ENCODE results near the gene MPZ.
"Not testable (repeated sequence)": the region's sequence is repeated elsewhere in the genome, so short reads cannot be mapped to it uniquely, and the experiment has no call there.

Gene MPZ

GRCh38 chr1:161309868-161310267, at the start of gene MPZ:
Gene MPZ (minus strand): TSS chr1:161309968. CDS start chr1:161309905, 63 bp downstream.
- DNase-seq = no peak

- no peak for DNase-seq
These were observed 49.5 kb upstream of the MPZ start for GRCh38 chr1:161359291-161359690.

- no peak for DNase-seq
These were observed 47.3 kb upstream of the MPZ start for GRCh38 chr1:161357073-161357472.

GRCh38 chr1:161351482-161351881, 41.7 kb upstream of the MPZ start:
- DNase-seq = no peak

- DNase-seq = no peak
These were observed 40.9 kb upstream of the MPZ start for GRCh38 chr1:161350671-161351070.

GRCh38 chr1:161342821-161343220, 33.1 kb upstream of the MPZ start:
- DNase-seq = no peak

GRCh38 chr1:161342177-161342576, 32.4 kb upstream of the MPZ start:
- DNase-seq = no peak

GRCh38 chr1:161335796-161336195, 26.0 kb upstream of the MPZ start:
- DNase-seq = no peak

- no peak for DNase-seq
These were observed 23.4 kb upstream of the MPZ start for GRCh38 chr1:161333166-161333565.

- no peak for DNase-seq
These were observed 20.6 kb upstream of the MPZ start for GRCh38 chr1:161330346-161330745.

- peak; percentile 33 for DNase-seq
These were observed 14.3 kb upstream of the MPZ start for GRCh38 chr1:161324020-161324419.

- not testable (repeated sequence) for DNase-seq
These were observed 6.3 kb upstream of the MPZ start for GRCh38 chr1:161315841-161316674.

- peak; percentile 93 for DNase-seq
These were observed 4.6 kb upstream of the MPZ start, which contains the start of gene SDHC for GRCh38 chr1:161314201-161314981. Gene SDHC (plus strand): TSS chr1:161314381. CDS start chr1:161314406, 25 bp downstream.

GRCh38 chr1:161313554-161314200, 3.9 kb upstream of the MPZ start:
- no peak for DNase-seq

- DNase-seq = no peak
These were observed 1.9 kb upstream of the MPZ start for GRCh38 chr1:161311595-161312181.

GRCh38 chr1:161307892-161308638, 1.7 kb downstream of the MPZ start:
- no peak for DNase-seq

GRCh38 chr1:161307230-161307768, 2.5 kb downstream of the MPZ start:
- DNase-seq = peak; percentile 35

GRCh38 chr1:161305867-161306519, 3.8 kb downstream of the MPZ start:
- peak; percentile 96 for DNase-seq

GRCh38 chr1:161304927-161305866, 4.6 kb downstream of the MPZ start:
- peak; percentile 10 for DNase-seq

- DNase-seq = no peak
These were observed 9.3 kb downstream of the MPZ start for GRCh38 chr1:161300478-161300877.
